ENCODE data around the gene PODXL2. TPM values are rescaled to one million over a fixed set of nuclear protein-coding genes. Genes with fewer than 3 reads are reported as not detected.
A peak's percentile ranks its signal among the peaks of the same experiment; 100 is the strongest.

The PODXL2 gene
- total RNA-seq, 1 experiment from 2014 or later, result 15.3 TPM

DNA sequence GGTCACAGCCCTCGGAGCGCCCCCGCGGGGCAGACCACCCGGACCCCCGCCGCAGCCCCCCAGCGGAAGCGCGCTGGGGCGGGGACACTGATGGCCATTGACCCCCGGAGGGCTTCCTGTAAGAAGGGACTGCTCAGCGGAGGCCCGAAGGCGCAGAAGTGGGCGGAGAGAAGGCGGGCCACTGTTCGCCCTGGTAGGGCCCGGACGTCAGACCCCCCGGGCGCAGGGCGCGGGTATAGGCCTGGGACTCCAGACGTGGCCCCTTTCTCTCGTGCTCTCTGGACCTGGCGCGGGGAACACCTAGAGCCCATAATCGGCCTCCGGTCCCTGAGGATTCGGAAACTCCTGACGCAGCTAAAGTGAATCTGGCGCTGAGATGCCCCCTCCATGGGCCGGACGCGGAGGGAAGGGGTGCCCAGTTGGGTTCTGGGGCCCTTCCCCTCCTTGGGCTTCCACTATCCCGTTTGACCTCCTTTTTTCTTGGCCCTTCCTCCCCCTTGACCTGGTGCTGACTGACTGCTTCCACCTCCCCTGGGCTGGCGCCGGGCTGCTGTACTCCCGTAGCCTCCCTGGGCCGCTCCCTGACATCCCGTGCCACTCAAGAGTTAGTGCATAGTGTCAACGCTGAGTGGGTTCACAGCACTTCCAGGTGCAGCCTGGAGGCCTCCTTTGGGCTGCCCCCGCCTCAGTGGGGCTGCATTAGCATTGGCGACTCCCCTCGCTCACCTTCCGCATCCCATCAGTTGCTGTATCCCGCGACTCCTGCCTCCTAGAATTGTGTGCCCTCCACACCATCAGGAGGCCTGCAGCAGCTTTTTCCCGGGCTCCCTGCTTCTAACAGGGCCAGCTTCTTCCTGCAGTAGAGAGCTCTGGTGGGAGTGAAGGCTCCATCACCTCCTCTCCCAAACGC lies 44.5 kb downstream of the PODXL2 start:
- BruUV-seq (replicated peaks), result no TSS peak
- POLR2A ChIA-PET, result interaction anchor here (0.6 kb wide), 1 partner anchor 223 kb away, joined by 7 read pairs; no protein-coding TSS in a partner anchor

DNA sequence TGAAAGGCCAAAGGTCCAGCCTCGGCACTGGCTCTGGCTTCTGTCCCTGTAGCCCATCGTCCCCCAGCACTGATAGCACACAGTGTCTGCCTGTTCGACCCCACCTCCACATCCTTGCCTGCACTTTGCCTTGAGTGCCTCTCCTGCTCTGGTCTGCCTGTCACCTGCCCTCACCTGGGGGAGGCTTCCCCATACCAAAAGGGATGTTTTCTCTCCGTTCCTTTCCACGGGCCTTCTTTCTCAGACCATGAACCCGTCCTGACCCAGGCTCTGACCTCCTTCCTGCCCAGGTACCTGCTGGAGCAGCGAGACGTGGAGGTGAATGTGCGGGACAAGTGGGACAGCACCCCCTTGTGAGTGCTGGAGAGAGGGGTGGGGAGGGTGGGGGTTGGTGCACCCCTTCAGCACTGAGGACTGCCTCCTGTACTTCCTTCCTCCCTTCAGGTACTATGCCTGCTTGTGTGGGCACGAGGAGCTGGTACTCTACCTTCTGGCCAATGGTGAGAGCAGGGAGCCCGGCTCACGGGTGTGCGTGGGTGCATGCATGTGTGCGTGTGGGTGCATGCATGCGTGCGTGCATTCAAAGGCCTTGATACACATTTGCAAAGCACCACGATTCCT lies 45.2 kb downstream of the PODXL2 start:
- no peak overlapping the region for H3K27ac ChIP-seq (ENCODE audit: low read length)
- no peaks in the 10 kb centered on the region for H3K9me3 ChIP-seq (ENCODE audit: control insufficient read depth, insufficient read depth, low read depth, low read length)
- TF ChIP-seq SIN3A (IDR thresholded peaks at IDR 0.05; ENCODE audit: borderline replicate concordance, insufficient read depth, low read depth, low read length), result no peak
- no peak for TF ChIP-seq TCF7L2 (IDR thresholded peaks at IDR 0.05; ENCODE audit: low read depth, low read length)
- TF ChIP-seq, protein P1, sequence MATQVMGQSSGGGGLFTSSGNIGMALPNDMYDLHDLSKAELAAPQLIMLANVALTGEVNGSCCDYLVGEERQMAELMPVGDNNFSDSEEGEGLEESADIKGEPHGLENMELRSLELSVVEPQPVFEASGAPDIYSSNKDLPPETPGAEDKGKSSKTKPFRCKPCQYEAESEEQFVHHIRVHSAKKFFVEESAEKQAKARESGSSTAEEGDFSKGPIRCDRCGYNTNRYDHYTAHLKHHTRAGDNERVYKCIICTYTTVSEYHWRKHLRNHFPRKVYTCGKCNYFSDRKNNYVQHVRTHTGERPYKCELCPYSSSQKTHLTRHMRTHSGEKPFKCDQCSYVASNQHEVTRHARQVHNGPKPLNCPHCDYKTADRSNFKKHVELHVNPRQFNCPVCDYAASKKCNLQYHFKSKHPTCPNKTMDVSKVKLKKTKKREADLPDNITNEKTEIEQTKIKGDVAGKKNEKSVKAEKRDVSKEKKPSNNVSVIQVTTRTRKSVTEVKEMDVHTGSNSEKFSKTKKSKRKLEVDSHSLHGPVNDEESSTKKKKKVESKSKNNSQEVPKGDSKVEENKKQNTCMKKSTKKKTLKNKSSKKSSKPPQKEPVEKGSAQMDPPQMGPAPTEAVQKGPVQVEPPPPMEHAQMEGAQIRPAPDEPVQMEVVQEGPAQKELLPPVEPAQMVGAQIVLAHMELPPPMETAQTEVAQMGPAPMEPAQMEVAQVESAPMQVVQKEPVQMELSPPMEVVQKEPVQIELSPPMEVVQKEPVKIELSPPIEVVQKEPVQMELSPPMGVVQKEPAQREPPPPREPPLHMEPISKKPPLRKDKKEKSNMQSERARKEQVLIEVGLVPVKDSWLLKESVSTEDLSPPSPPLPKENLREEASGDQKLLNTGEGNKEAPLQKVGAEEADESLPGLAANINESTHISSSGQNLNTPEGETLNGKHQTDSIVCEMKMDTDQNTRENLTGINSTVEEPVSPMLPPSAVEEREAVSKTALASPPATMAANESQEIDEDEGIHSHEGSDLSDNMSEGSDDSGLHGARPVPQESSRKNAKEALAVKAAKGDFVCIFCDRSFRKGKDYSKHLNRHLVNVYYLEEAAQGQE (IDR thresholded peaks at IDR 0.05; ENCODE audit: insufficient read depth in 1 of 2, low read depth in 2 of 2, low read length in 1 of 2), result no peak
- TF ChIP-seq, protein P2, sequence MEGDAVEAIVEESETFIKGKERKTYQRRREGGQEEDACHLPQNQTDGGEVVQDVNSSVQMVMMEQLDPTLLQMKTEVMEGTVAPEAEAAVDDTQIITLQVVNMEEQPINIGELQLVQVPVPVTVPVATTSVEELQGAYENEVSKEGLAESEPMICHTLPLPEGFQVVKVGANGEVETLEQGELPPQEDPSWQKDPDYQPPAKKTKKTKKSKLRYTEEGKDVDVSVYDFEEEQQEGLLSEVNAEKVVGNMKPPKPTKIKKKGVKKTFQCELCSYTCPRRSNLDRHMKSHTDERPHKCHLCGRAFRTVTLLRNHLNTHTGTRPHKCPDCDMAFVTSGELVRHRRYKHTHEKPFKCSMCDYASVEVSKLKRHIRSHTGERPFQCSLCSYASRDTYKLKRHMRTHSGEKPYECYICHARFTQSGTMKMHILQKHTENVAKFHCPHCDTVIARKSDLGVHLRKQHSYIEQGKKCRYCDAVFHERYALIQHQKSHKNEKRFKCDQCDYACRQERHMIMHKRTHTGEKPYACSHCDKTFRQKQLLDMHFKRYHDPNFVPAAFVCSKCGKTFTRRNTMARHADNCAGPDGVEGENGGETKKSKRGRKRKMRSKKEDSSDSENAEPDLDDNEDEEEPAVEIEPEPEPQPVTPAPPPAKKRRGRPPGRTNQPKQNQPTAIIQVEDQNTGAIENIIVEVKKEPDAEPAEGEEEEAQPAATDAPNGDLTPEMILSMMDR (IDR thresholded peaks at IDR 0.05), result no peak
- no peak for TF ChIP-seq POLR2AphosphoS5 (IDR thresholded peaks at IDR 0.05; ENCODE audit: low read depth, low read length)
- in situ Hi-C loops (cut with HindIII; ENCODE audit: low pct_unique_long_range_greater_than_20kb, low sequenced_read_pairs), result no loop called here
- CTCF ChIA-PET, result no interaction called here
- DNase-seq (ENCODE audit: low read depth, low spot score), result no peak
- POLR2A ChIA-PET, result no interaction called here
- H3K27me3 ChIP-seq (ENCODE audit: control insufficient read depth, insufficient read depth, low read length), result no peaks in the 10 kb centered on the region
- peaks cover 4% of the 10 kb centered on the region for H3K4me1 ChIP-seq (ENCODE audit: control insufficient read depth, insufficient read depth, low read length)
- no peak for ATAC-seq
- intact Hi-C loops (cut with micrococcal nuclease; ENCODE audit: unreplicated experiment), result no loop called here
- no TSS peak for BruUV-seq (replicated peaks)
- H3K4me3 ChIP-seq (ENCODE audit: low read depth in 2 of 2, low read length in 2 of 2), result no peak overlapping the region; a peak in 1 of 4 replicates
- H3K36me3 ChIP-seq (ENCODE audit: control insufficient read depth, insufficient read depth, low read length), result no peaks in the 10 kb centered on the region

More for the DNA sequence above, 44.5 kb downstream of the PODXL2 start:
- H3K9me3 ChIP-seq (ENCODE audit: control insufficient read depth, insufficient read depth, low read depth, low read length), result no peaks in the 10 kb centered on the region
- no peak for TF ChIP-seq SIN3A (IDR thresholded peaks at IDR 0.05; ENCODE audit: borderline replicate concordance, insufficient read depth, low read depth, low read length)
- no peak for TF ChIP-seq POLR2AphosphoS5 (IDR thresholded peaks at IDR 0.05; ENCODE audit: low read depth, low read length)
- TF ChIP-seq, protein P2 (IDR thresholded peaks at IDR 0.05), result no peak
- TF ChIP-seq, protein P1 (IDR thresholded peaks at IDR 0.05; ENCODE audit: insufficient read depth in 1 of 2, low read depth in 2 of 2, low read length in 1 of 2), result no peak
- no peak for TF ChIP-seq TCF7L2 (IDR thresholded peaks at IDR 0.05; ENCODE audit: low read depth, low read length)
- H3K4me3 ChIP-seq (ENCODE audit: low read depth in 2 of 2, low read length in 2 of 2), result peak overlapping the region; percentile 66 to 79
- intact Hi-C loops (cut with micrococcal nuclease; ENCODE audit: unreplicated experiment), result no loop called here
- ATAC-seq (peak; percentile 77), DNase-seq (ENCODE audit: low read depth, low spot score) (no peak)
- no peaks in the 10 kb centered on the region for H3K27me3 ChIP-seq (ENCODE audit: control insufficient read depth, insufficient read depth, low read length)
- H3K27ac ChIP-seq (ENCODE audit: low read length), result peak overlapping the region; percentile 39
- CTCF ChIA-PET, result no interaction called here
- H3K4me1 ChIP-seq (ENCODE audit: control insufficient read depth, insufficient read depth, low read length), result peaks cover 4% of the 10 kb centered on the region
- H3K36me3 ChIP-seq (ENCODE audit: control insufficient read depth, insufficient read depth, low read length), result no peaks in the 10 kb centered on the region
- in situ Hi-C loops (cut with HindIII; ENCODE audit: low pct_unique_long_range_greater_than_20kb, low sequenced_read_pairs), result no loop called here

Data from Panc1 (cell line).